Astrocyte (in vitro differentiated cells and primary cell): ENCODE data around the gene TET1. TPM values are rescaled to one million over a fixed set of nuclear protein-coding genes. Genes with fewer than 3 reads are reported as not detected.

ENCODE experiments used
- DNase-seq: peaks from one replicate; pipeline ENCODE4 v3.0.0-alpha.2; 2010; ENCODE audit warnings: low read depth
- FAIRE-seq: peaks from 2 replicates; lab custom pipeline; 2011; peaks lifted over from hg19 to GRCh38; lab: Jason Lieb, UNC
- H2AFZ ChIP-seq: 2 replicates; pipeline ENCODE4 v1.6.0; 2012; ENCODE audit warnings: low read depth, low read length, inconsistent platforms
- H3K27ac ChIP-seq: 2 replicates; pipeline ENCODE4 v1.5.1; 2011; ENCODE audit warnings: low read depth, low read length, inconsistent platforms
- H3K27me3 ChIP-seq: 2 replicates; pipeline ENCODE4 v1.6.0; 2011; ENCODE audit warnings: low read length, inconsistent platforms; ENCODE audit not compliant: insufficient read depth
- H3K36me3 ChIP-seq: 2 replicates; pipeline ENCODE4 v1.5.1; 2011; ENCODE audit warnings: low read length, inconsistent platforms; ENCODE audit not compliant: insufficient read depth
- H3K4me1 ChIP-seq: 2 replicates; pipeline ENCODE4 v1.5.1; 2011; ENCODE audit warnings: low read length, inconsistent platforms; ENCODE audit not compliant: insufficient read depth
- H3K4me2 ChIP-seq: 2 replicates; pipeline ENCODE4 v1.6.0; 2012; ENCODE audit warnings: low read length, inconsistent platforms
- H3K4me3 ChIP-seq: 2 replicates; pipeline ENCODE4 v1.5.1; 2011; ENCODE audit warnings: low read depth, mild to moderate bottlenecking, low read length, inconsistent platforms; ENCODE audit not compliant: insufficient read depth
- H3K79me2 ChIP-seq: 2 replicates; pipeline ENCODE4 v1.6.0; 2012; ENCODE audit warnings: mild to moderate bottlenecking, low read length, inconsistent platforms; ENCODE audit not compliant: insufficient read depth
- H3K9ac ChIP-seq: 2 replicates; pipeline ENCODE4 v1.6.0; 2012; ENCODE audit warnings: mild to moderate bottlenecking, low read length, inconsistent platforms
- H3K9me3 ChIP-seq: 2 replicates; pipeline ENCODE4 v1.5.1; 2012; ENCODE audit warnings: low read depth, mild to moderate bottlenecking, low read length, inconsistent platforms; ENCODE audit not compliant: insufficient read depth
- H4K20me1 ChIP-seq: 2 replicates; pipeline ENCODE4 v1.6.0; 2012; ENCODE audit warnings: low read length, inconsistent platforms; ENCODE audit not compliant: insufficient read depth
- H3K27ac Mint-ChIP-seq: one replicate; pipeline ENCODE4 v1.8.0; 2021; ENCODE audit warnings: mild to moderate bottlenecking, mixed read lengths; ENCODE audit not compliant: unreplicated experiment
- H3K27me3 Mint-ChIP-seq: one replicate; pipeline ENCODE4 v1.8.0; 2021; ENCODE audit warnings: low read depth, mixed read lengths; ENCODE audit not compliant: unreplicated experiment
- H3K36me3 Mint-ChIP-seq: one replicate; pipeline ENCODE4 v1.8.0; 2021; ENCODE audit warnings: low read depth, mixed read lengths; ENCODE audit not compliant: unreplicated experiment
- H3K4me1 Mint-ChIP-seq: one replicate; pipeline ENCODE4 v1.8.0; 2021; ENCODE audit warnings: low read depth, mixed read lengths; ENCODE audit not compliant: unreplicated experiment
- H3K4me3 Mint-ChIP-seq: one replicate; pipeline ENCODE4 v1.8.0; 2021; ENCODE audit warnings: mild to moderate bottlenecking, moderate library complexity, mixed read lengths; ENCODE audit not compliant: unreplicated experiment
- H3K9me3 Mint-ChIP-seq: one replicate; pipeline ENCODE4 v1.8.0; 2021; ENCODE audit warnings: mild to moderate bottlenecking, mixed read lengths; ENCODE audit not compliant: unreplicated experiment
- EZH2 ChIP-seq: IDR thresholded peaks from 2 replicates; pipeline ENCODE4 v1.6.1; 2012; ENCODE audit warnings: mild to moderate bottlenecking, low read length, inconsistent platforms; ENCODE audit not compliant: insufficient read depth
- total RNA-seq: library from RNA; stranded (reverse); gene quantifications from 2 replicates; pipeline ENCODE4 v1.2.1, GENCODE V29; 2021
- TF ChIP-seq, protein P1 (sequence below): IDR thresholded peaks from 2 replicates; pipeline ENCODE4 v1.5.1; 2011; ENCODE audit warnings: low read depth, mild to moderate bottlenecking, inconsistent platforms, low read length, moderate library complexity; ENCODE audit not compliant: insufficient read depth

The TET1 gene
- total RNA-seq, 1 donor from 2014 or later: 7.1 TPM

- H3K27ac Mint-ChIP-seq: no peak overlapping the region
- H3K36me3 Mint-ChIP-seq: no peaks in the 10 kb centered on the region
- H3K27me3 Mint-ChIP-seq: peaks cover 2% of the 10 kb centered on the region
These were observed 7.0 kb upstream of the TET1 start for GRCh38 chr10:68553138-68553537.

GRCh38 chr10:68553599-68553998, 6.5 kb upstream of the TET1 start:
- no peak for DNase-seq
- Histone ChIP-seq H3K4me3 (no peak overlapping the region), H3K36me3 (no peaks in the 10 kb centered on the region), H3K4me2 (no peak overlapping the region), H2AFZ (no peak overlapping the region), H3K9me3 (no peaks in the 10 kb centered on the region), H4K20me1 (no peaks in the 10 kb centered on the region), H3K9ac (no peak overlapping the region), H3K27ac (no peak overlapping the region), H3K4me1 (no peaks in the 10 kb centered on the region), H3K79me2 (no peaks in the 10 kb centered on the region), H3K27me3 (no peaks in the 10 kb centered on the region)
- no peak for FAIRE-seq
- Mint-ChIP-seq H3K36me3 (no peaks in the 10 kb centered on the region), H3K27ac (no peak overlapping the region), H3K9me3 (no peaks in the 10 kb centered on the region), H3K4me1 (peaks cover 6% of the 10 kb centered on the region), H3K4me3 (no peak overlapping the region), H3K27me3 (peaks cover 2% of the 10 kb centered on the region)
- no peak for TF ChIP-seq EZH2
- TF ChIP-seq, protein P1, sequence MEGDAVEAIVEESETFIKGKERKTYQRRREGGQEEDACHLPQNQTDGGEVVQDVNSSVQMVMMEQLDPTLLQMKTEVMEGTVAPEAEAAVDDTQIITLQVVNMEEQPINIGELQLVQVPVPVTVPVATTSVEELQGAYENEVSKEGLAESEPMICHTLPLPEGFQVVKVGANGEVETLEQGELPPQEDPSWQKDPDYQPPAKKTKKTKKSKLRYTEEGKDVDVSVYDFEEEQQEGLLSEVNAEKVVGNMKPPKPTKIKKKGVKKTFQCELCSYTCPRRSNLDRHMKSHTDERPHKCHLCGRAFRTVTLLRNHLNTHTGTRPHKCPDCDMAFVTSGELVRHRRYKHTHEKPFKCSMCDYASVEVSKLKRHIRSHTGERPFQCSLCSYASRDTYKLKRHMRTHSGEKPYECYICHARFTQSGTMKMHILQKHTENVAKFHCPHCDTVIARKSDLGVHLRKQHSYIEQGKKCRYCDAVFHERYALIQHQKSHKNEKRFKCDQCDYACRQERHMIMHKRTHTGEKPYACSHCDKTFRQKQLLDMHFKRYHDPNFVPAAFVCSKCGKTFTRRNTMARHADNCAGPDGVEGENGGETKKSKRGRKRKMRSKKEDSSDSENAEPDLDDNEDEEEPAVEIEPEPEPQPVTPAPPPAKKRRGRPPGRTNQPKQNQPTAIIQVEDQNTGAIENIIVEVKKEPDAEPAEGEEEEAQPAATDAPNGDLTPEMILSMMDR: no peak

More at GRCh38 chr10:68553138-68553537, 7.0 kb upstream of the TET1 start:
- H3K4me3 Mint-ChIP-seq: no peak overlapping the region
- peaks cover 6% of the 10 kb centered on the region for H3K4me1 Mint-ChIP-seq
- Histone ChIP-seq H3K4me1 (no peaks in the 10 kb centered on the region), H4K20me1 (no peaks in the 10 kb centered on the region), H3K79me2 (no peaks in the 10 kb centered on the region), H2AFZ (no peak overlapping the region), H3K9me3 (no peaks in the 10 kb centered on the region), H3K36me3 (no peaks in the 10 kb centered on the region), H3K27ac (no peak overlapping the region), H3K4me3 (no peak overlapping the region), H3K4me2 (no peak overlapping the region), H3K27me3 (no peaks in the 10 kb centered on the region), H3K9ac (no peak overlapping the region)
- no peaks in the 10 kb centered on the region for H3K9me3 Mint-ChIP-seq
- no peak for DNase-seq
- TF ChIP-seq, protein P1: no peak
- TF ChIP-seq EZH2: no peak
- no peak for FAIRE-seq

DNA sequence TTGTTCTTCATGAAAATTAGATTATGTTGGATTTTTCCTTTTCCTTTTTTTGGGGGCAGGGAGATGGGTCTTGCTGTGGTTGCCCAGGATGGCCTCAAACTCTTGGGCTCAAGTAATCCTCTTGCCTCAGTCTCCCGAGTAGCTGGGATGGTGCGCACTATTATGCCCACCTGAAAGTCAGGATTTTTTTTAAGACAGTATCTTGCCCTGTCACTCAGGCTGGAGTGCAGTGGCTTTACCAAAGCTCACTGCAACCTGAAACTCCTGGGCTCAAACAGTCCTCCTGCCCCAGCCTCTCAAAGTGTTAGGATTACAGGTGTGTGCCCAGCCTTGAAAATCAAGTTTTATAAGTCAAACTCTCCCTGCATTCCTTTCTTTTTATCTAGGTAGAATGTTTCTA, 1.7 kb upstream of the TET1 start:
- H3K9me3 ChIP-seq: no peaks in the 10 kb centered on the region
- no peaks in the 10 kb centered on the region for H4K20me1 ChIP-seq
- no peak overlapping the region for H2AFZ ChIP-seq
- TF ChIP-seq, protein P1: no peak
- no peak for TF ChIP-seq EZH2
- H3K4me3 ChIP-seq: no peak overlapping the region
- no peak overlapping the region for H3K4me2 ChIP-seq
- no peak for FAIRE-seq
- Mint-ChIP-seq H3K9me3 (no peaks in the 10 kb centered on the region), H3K4me3 (no peak overlapping the region), H3K4me1 (peaks cover 17% of the 10 kb centered on the region), H3K36me3 (no peaks in the 10 kb centered on the region), H3K27ac (no peak overlapping the region), H3K27me3 (peaks cover 2% of the 10 kb centered on the region)
- H3K27ac ChIP-seq: no peak overlapping the region
- no peaks in the 10 kb centered on the region for H3K27me3 ChIP-seq
- no peak overlapping the region for H3K9ac ChIP-seq
- DNase-seq: no peak
- peaks cover 13% of the 10 kb centered on the region for H3K4me1 ChIP-seq
- no peaks in the 10 kb centered on the region for H3K36me3 ChIP-seq
- no peaks in the 10 kb centered on the region for H3K79me2 ChIP-seq
